Hepatocyte (in vitro differentiated cells): ENCODE data around the gene MAS1L.

ENCODE experiments used
- CTCF ChIP-seq: fragments of 200-600 bp; sonication (generic); IDR thresholded peaks from 2 replicates; pipeline ENCODE4 v1.5.1; 2016; ENCODE audit warnings: antibody characterized with exemption, mild to moderate bottlenecking; ENCODE audit not compliant: poor library complexity
- EZH2 ChIP-seq: fragments of 200-600 bp; sonication (generic); IDR thresholded peaks from 2 replicates; pipeline ENCODE4 v1.6.1; 2016; ENCODE audit warnings: antibody characterized with exemption, mild to moderate bottlenecking, borderline replicate concordance
- EZH2phosphoT487 ChIP-seq: fragments of 200-600 bp; sonication (generic); IDR thresholded peaks from one replicate; pipeline ENCODE4 v1.6.1; 2018; ENCODE audit warnings: antibody characterized with exemption, mild to moderate bottlenecking, low read depth, moderate library complexity; ENCODE audit not compliant: unreplicated experiment, severe bottlenecking

GRCh38 chr6:29494131-29494530 lies 6.4 kb upstream of the MAS1L start:
- TF ChIP-seq CTCF (no peak), EZH2phosphoT487 (no peak), EZH2 (no peak)
